ENCODE measurements around the gene KRTAP26-1. TPM values are rescaled to one million over a fixed set of nuclear protein-coding genes. Genes with fewer than 3 reads are reported as not detected.

KRTAP26-1 gene
- total RNA-seq, 2 experiments from 2014 or later: not detected

GRCh38 chr21:30333736-30334135 is 13.6 kb upstream of the KRTAP26-1 start:
- Mint-ChIP-seq H3K4me1 (ENCODE audit: low read depth) (no peaks in the 10 kb centered on the region), H3K4me3 (no peak overlapping the region), H3K9me3 (no peaks in the 10 kb centered on the region), H3K27me3 (no peaks in the 10 kb centered on the region), H3K27ac (no peak overlapping the region), H3K36me3 (no peaks in the 10 kb centered on the region)
- intact Hi-C loops (cut with micrococcal nuclease): no loop called here
- ChIA-PET POLR2A (no interaction called here), CTCF (no interaction called here)
- DNase-seq: no peak

GRCh38 chr21:30332681-30333080 is 12.6 kb upstream of the KRTAP26-1 start:
- Mint-ChIP-seq H3K4me3 (no peak overlapping the region), H3K36me3 (no peaks in the 10 kb centered on the region), H3K4me1 (ENCODE audit: low read depth) (no peaks in the 10 kb centered on the region), H3K27me3 (no peaks in the 10 kb centered on the region), H3K27ac (no peak overlapping the region), H3K9me3 (no peaks in the 10 kb centered on the region)
- CTCF ChIA-PET: no interaction called here
- POLR2A ChIA-PET: no interaction called here
- no peak for DNase-seq
- intact Hi-C loops (cut with micrococcal nuclease): no loop called here

GRCh38 chr21:30329203-30329875 is 9.2 kb upstream of the KRTAP26-1 start:
- Mint-ChIP-seq H3K27me3 (no peaks in the 10 kb centered on the region), H3K4me3 (no peak overlapping the region), H3K9me3 (peaks cover 12% of the 10 kb centered on the region), H3K27ac (no peak overlapping the region), H3K36me3 (no peaks in the 10 kb centered on the region), H3K4me1 (ENCODE audit: low read depth) (no peaks in the 10 kb centered on the region)
- POLR2A ChIA-PET: no interaction called here
- intact Hi-C loops (cut with micrococcal nuclease): no loop called here
- DNase-seq: no peak
- CTCF ChIA-PET: no interaction called here

DNA sequence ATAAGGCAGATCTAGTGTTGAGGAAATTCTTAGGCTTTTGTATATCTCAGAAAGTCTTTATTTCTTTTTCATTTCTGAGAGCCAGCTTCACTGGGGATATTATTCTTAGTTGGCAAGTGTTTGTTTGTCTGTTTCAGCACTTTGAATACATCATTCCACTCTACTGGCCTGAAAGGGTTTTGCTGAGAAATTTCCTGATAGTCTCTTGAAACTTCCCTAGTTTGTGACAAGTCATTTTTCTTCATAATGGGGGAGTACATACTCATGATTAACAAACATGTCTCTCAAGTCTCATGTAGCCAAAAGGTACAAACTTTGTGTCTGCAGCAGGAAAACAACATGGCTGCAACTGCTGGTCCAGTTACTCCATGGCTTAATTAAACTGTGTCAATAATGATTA is 6.3 kb upstream of the KRTAP26-1 start:
- Mint-ChIP-seq H3K9me3 (peaks cover 12% of the 10 kb centered on the region), H3K4me1 (ENCODE audit: low read depth) (no peaks in the 10 kb centered on the region), H3K27ac (no peak overlapping the region), H3K27me3 (no peaks in the 10 kb centered on the region), H3K36me3 (no peaks in the 10 kb centered on the region), H3K4me3 (no peak overlapping the region)
- ChIA-PET POLR2A (no interaction called here), CTCF (interaction anchor here (0.6 to 0.7 kb wide), 2 partner anchors 125 to 649 kb away, joined by 3 read pairs; no protein-coding TSS in a partner anchor)
- no peak for DNase-seq
- intact Hi-C loops (cut with micrococcal nuclease): no loop called here

- Mint-ChIP-seq H3K4me1 (ENCODE audit: low read depth) (no peaks in the 10 kb centered on the region), H3K27me3 (no peaks in the 10 kb centered on the region), H3K27ac (no peak overlapping the region), H3K4me3 (no peak overlapping the region), H3K36me3 (no peaks in the 10 kb centered on the region), H3K9me3 (no peaks in the 10 kb centered on the region)
- CTCF ChIA-PET: no interaction called here
- POLR2A ChIA-PET: no interaction called here
- intact Hi-C loops (cut with micrococcal nuclease): no loop called here
- no peak for DNase-seq
Observed at GRCh38 chr21:30315701-30316100, 4.4 kb downstream of the KRTAP26-1 start.

GRCh38 chr21:30306884-30307283 is 13.2 kb downstream of the KRTAP26-1 start:
- Mint-ChIP-seq H3K36me3 (no peaks in the 10 kb centered on the region), H3K27ac (no peak overlapping the region), H3K4me1 (ENCODE audit: low read depth) (no peaks in the 10 kb centered on the region), H3K4me3 (no peak overlapping the region), H3K27me3 (no peaks in the 10 kb centered on the region), H3K9me3 (no peaks in the 10 kb centered on the region)
- DNase-seq: no peak
- CTCF ChIA-PET: no interaction called here
- intact Hi-C loops (cut with micrococcal nuclease): no loop called here
- POLR2A ChIA-PET: no interaction called here

DNA sequence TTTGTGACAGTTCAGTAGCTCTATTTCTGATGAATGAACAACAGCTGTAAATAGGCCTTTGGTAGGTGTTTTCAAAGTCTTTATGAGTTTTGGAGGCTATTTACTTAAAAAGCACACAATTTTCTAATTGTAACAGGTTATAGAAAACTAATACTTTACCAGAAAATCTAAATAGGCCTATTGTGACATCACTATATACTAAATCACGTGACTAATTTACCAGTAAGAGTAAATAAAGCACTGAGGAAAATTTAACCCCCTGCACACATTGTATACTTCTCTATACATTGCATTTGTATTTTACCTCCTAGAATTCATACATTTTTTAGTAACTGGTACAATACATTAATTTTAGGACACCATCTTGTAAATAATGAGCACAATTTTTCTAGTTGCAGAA is 15.0 kb downstream of the KRTAP26-1 start:
- no peak for DNase-seq
- CTCF ChIA-PET: no interaction called here
- H3K9me3 Mint-ChIP-seq: no peaks in the 10 kb centered on the region
- no peak overlapping the region for H3K27ac Mint-ChIP-seq
- H3K4me3 Mint-ChIP-seq: no peak overlapping the region
- no peaks in the 10 kb centered on the region for H3K4me1 Mint-ChIP-seq (ENCODE audit: low read depth)
- H3K36me3 Mint-ChIP-seq: no peaks in the 10 kb centered on the region
- POLR2A ChIA-PET: no interaction called here
- intact Hi-C loops (cut with micrococcal nuclease): no loop called here
- H3K27me3 Mint-ChIP-seq: no peaks in the 10 kb centered on the region

DNA sequence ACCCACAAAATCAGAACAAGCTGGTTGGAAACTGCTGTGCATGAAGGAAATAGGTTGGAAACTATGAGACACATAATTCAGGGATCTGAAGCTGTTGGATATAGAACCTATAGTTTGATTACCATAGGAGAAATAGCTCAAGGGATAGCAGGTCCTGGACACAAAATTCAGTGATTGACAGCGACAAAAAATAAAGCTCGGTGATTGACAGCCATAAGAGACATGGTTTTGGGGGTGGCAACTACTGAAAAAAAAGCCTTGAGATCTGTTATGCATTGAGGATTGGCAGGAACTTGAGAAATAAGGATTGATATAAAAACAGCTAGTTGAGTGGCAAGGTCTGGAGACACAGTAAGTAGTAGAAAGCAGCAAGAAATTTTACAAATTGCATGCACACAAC is 30.9 kb downstream of the KRTAP26-1 start, which contains the start of gene KRTAP25-1:
Gene KRTAP25-1 (minus strand): TSS at position 300 of the 400 bp plus-strand sequence. CDS start 24 bp downstream, at position 276.
- Mint-ChIP-seq H3K4me3 (no peak within 1 kb of the TSS), H3K4me1 (ENCODE audit: low read depth) (no peaks in the 10 kb centered on the region), H3K27me3 (no peaks in the 10 kb centered on the region), H3K27ac (no peak within 1 kb of the TSS), H3K9me3 (no peaks in the 10 kb centered on the region), H3K36me3 (no peaks in the 10 kb centered on the region)
- ChIA-PET POLR2A (interaction anchor here (0.6 kb wide), 1 partner anchor 688 kb away, joined by 3 read pairs; no protein-coding TSS in a partner anchor), CTCF (no interaction called here)
- intact Hi-C loops (cut with micrococcal nuclease): no loop called here
- no peak for DNase-seq

DNA sequence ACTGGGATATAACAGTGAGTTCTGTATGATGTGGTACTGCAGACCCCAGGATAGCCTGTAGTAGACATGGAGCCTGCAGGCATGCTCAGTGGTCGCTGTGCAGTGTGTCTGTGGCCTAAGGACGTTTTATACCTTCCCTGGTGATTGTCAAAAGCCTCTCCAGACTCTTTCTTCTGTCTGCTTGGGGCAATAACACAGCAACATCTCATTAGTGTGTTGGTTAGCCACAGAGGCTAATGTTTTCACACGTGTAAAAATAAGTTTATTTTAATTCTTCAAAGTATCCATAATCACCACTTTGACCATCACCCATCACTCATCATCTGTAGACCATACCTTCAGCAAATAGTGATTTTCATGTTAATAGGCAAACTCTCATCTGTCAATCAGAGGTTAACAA is 37.3 kb downstream of the KRTAP26-1 start, which contains the start of gene KRTAP24-1:
Gene KRTAP24-1 (minus strand): TSS at position 101 of the 400 bp plus-strand sequence. CDS start 18 bp downstream, at position 83.
- Mint-ChIP-seq H3K27me3 (peaks cover under 1% of the 10 kb centered on the region), H3K4me3 (no peak within 1 kb of the TSS), H3K36me3 (no peaks in the 10 kb centered on the region), H3K4me1 (ENCODE audit: low read depth) (no peaks in the 10 kb centered on the region), H3K9me3 (no peaks in the 10 kb centered on the region), H3K27ac (no peak within 1 kb of the TSS)
- DNase-seq: no peak
- intact Hi-C loops (cut with micrococcal nuclease): no loop called here
- CTCF ChIA-PET: no interaction called here
- POLR2A ChIA-PET: no interaction called here

GRCh38 chr21:30271611-30272010 is 48.5 kb downstream of the KRTAP26-1 start:
- H3K27ac Mint-ChIP-seq: no peak overlapping the region
- CTCF ChIA-PET: no interaction called here
- H3K36me3 Mint-ChIP-seq: no peaks in the 10 kb centered on the region
- DNase-seq: no peak
- H3K4me3 Mint-ChIP-seq: no peak overlapping the region
- no peaks in the 10 kb centered on the region for H3K27me3 Mint-ChIP-seq
- H3K9me3 Mint-ChIP-seq: no peaks in the 10 kb centered on the region
- intact Hi-C loops (cut with micrococcal nuclease): no loop called here
- no peaks in the 10 kb centered on the region for H3K4me1 Mint-ChIP-seq (ENCODE audit: low read depth)
- POLR2A ChIA-PET: no interaction called here

DNA sequence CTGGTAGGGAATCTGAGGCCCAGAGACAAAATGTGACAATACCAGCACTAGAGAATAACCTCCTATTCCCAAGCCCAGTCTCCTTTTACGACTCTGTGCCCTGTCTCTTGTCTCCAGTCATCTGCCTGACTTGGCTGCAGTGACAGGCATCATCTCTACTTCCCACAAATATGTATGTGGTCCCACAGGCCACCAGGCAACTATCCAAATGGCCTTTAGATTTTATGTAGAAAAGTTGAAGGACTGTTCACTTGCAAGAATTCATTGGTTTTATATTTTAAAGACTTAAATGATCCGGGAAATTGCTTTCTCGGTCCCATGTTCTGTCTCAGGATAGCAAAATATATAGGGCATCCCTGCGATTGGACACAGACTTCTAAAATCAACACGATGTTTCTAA is 49.0 kb downstream of the KRTAP26-1 start:
- POLR2A ChIA-PET: no interaction called here

GRCh38 chr21:30269803-30270530 is 50.1 kb downstream of the KRTAP26-1 start:
- H3K27me3 Mint-ChIP-seq: no peaks in the 10 kb centered on the region
- POLR2A ChIA-PET: no interaction called here
- intact Hi-C loops (cut with micrococcal nuclease): no loop called here

More for the DNA sequence above, 49.0 kb downstream of the KRTAP26-1 start:
- intact Hi-C loops (cut with micrococcal nuclease): no loop called here
- CTCF ChIA-PET: no interaction called here
- Mint-ChIP-seq H3K27me3 (no peaks in the 10 kb centered on the region), H3K36me3 (no peaks in the 10 kb centered on the region), H3K27ac (no peak overlapping the region), H3K4me1 (ENCODE audit: low read depth) (no peaks in the 10 kb centered on the region), H3K9me3 (peaks cover under 1% of the 10 kb centered on the region), H3K4me3 (no peak overlapping the region)
- DNase-seq: no peak

More at GRCh38 chr21:30269803-30270530, 50.1 kb downstream of the KRTAP26-1 start:
- no peak overlapping the region for H3K27ac Mint-ChIP-seq
- H3K4me1 Mint-ChIP-seq (ENCODE audit: low read depth): no peaks in the 10 kb centered on the region
- no peak for DNase-seq
- H3K4me3 Mint-ChIP-seq: no peak overlapping the region
- CTCF ChIA-PET: no interaction called here
- no peaks in the 10 kb centered on the region for H3K36me3 Mint-ChIP-seq
- peaks cover 5% of the 10 kb centered on the region for H3K9me3 Mint-ChIP-seq

All from activated CD4-positive, alpha-beta memory T cell treated with anti-CD3 and anti-CD28 coated beads for 36 hours (primary cell).